NCI-H446 (cell line): ENCODE data around the gene PLAC8L1.

Experiments used
- DNase-seq, 2 experiments: peaks; one replicate each; lab custom pipeline; 2025; lab: John Stamatoyannopoulos, UW

PLAC8L1 gene

DNA sequence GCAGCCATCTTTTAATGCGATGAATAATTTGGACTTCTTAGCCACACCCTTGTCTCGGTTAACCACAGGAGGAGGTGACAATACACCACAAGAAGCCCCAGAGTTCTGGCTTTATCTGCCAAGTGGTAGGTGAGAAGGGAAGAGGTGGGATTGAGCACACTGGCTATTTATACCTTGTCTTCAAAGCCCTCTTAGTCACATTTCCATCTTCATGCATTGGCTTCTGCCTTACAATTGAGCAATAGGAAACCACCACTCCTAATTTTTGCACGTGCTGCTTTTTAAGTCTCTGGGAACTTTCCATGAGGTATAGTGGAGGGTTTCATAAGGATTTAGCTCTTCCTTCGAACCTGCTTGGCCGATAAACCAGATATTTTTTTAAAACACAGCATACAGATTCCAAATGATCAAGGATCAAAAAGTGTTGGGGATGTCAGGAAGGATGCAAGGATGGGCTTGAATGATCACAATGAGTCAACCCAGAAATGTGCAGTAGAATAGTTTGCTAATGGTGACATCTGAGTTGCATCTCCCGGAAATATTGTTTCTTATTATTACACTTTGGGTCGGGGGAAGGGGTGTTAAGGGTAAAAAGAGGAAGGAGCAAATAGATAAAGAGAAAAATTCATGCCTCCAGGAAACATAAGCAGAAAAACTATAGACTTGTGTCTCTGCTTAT, 25.5 kb downstream of the PLAC8L1 start:
- no peak for DNase-seq

DNA sequence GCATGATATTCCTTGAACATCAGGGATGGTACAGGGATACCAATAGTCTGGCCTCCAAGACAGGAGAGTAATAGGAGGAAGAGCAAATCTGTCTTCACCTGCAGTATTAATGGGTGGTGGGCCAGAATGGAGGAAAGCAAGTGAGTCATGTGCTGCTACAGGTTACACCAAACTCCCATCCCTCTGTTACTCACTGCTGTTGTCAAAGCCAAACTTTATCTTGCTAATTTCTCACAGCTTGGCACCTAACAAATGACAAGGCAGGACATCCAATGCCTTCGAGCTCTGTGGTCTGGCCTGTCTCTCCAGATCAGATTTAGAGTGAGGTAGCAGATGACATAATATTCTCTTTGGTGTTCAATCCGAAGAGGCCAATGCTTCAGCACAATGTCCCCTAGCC, 26.8 kb downstream of the PLAC8L1 start:
- DNase-seq, result no peak

DNA sequence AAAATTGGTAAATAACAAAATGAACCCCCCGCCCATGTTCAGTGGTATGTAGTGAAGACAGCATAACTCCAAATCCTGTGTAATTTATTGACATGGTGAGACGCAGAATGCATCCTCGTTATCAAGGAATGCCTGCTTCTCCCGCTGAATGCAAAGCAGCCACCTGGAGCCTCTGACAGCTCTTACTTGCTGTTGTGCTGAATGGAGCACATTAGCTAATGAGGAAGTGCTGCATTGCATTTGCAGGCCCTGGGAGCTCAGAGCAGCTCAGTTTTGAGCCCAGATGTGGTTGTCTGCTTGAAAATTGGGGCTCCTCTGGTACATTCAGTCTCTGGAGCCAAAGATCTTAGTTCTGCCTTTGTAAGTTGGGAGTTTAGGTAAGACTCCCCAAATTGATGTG, 28.9 kb downstream of the PLAC8L1 start:
- DNase-seq, result no peak

DNA sequence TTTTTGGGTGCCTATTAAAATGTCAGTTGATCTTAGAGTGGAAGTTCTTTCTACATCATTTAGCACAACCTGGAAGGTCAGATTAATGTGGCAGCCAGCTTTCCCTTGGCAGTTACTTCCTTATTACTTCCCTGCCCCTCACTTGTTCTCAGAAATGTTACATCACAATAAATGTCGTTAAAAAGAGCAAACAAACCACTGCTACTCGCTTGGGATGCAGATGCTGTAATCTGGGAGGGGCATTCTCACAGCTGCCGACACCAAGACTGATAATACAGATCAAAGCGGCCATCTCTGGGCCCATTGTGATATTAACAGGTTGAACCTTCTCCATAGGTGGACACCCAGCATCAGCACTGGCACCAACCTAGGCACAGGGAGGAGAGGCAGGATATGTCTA, 29.3 kb downstream of the PLAC8L1 start:
- no peak for DNase-seq

DNA sequence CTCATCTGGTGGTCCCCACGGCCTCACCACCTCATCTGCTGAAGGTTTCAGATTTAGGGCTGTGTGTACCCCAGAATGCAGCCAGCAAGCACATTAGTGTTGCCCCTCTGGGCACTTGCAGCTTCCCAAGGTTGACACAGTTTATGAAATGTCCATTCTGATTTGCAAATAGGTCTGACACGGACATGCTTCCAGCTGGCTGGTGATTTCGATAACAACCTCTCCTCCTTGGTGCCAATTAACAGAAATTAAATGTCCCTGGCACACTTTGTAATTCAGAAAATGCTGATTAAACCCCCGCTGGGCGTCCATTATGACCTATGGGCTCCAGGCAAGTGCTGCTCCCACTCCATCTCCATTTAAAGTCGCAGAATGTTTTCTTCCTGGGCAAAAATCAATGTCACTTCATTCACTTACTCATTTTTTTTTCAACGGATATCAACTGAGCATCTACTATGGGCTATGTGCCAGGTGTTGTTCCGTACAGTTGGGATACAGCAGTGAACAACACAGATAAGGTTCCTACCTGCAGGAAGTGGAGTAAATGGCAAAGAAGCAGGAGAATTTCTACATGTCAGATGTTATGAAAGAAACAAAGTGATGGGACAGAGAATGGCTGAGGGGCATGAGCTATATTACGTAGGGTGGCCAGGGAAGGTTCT, 32.0 kb downstream of the PLAC8L1 start:
- DNase-seq, result no peak

DNA sequence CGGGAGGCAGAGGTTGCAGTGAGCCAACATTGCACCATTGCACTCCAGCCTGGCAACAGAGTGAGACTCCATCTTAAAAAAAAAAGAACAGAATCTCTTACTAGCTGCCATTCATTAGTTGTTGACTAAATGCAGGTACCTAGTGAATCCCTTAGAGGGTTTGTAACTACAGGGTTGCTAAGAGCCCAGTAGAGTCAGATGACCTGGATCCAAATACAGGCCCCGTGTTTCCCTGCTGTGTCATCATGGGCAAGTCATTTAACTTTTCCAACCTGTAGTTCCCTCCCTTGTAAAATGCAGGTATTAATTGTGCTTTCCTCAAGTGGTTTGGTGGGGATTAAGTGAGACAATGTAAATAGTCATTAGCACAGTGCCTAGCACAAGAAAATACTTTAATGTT, 32.8 kb downstream of the PLAC8L1 start:
- no peak for DNase-seq

DNA sequence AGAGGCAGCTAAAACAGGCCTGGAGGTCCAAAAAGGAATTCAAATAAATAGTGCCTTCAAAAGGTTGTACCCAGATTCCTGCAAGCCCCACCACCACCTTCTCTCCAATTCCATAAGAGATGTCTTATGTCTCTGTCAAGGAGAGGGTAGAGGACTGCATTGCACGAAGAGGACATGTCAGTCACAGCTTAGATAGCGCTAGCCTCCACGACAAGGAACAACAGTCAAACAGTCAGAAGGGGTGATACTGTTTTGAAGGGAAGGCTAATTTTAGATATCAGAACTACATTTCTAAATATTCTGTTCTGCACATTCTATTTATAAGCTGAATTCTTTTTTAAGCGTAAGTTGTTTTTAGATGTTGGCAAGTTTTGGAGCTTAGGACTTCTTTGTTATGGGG, 34.2 kb downstream of the PLAC8L1 start:
- DNase-seq, result no peak

DNA sequence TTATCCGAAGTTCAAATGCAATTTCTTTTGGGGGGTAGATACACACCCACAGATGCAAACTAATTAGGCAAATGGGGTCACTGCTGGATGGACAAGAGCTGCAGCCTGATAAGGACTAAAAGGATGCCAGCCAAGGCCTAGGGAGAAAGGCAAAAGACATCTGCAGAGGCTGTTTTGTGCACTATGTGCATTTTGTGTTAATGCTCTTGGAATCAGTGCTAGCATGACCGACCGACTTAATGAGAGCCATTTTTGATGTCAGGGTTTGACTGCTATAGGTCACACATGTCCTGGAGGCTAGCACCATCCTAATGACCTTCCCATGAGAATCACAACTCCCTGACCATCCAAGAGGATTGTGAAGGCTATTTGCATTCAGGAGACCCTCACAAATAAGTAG, 34.6 kb downstream of the PLAC8L1 start:
- no peak for DNase-seq

DNA sequence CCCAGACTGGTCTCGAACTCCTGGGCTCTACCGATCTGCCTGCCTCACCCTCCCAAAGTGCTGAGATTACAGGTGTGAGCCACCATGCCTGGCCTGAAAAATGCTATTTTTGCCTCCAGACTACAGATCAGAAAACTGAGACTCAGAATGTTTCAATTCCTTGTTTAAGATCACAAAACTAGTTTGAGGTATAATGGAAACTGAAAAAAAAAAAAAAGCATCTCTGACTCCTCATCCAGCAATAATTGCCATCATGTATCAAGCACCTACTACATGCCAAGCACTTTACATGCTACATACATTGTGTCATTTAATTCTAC, 35.6 kb downstream of the PLAC8L1 start:
- no peak for DNase-seq

DNA sequence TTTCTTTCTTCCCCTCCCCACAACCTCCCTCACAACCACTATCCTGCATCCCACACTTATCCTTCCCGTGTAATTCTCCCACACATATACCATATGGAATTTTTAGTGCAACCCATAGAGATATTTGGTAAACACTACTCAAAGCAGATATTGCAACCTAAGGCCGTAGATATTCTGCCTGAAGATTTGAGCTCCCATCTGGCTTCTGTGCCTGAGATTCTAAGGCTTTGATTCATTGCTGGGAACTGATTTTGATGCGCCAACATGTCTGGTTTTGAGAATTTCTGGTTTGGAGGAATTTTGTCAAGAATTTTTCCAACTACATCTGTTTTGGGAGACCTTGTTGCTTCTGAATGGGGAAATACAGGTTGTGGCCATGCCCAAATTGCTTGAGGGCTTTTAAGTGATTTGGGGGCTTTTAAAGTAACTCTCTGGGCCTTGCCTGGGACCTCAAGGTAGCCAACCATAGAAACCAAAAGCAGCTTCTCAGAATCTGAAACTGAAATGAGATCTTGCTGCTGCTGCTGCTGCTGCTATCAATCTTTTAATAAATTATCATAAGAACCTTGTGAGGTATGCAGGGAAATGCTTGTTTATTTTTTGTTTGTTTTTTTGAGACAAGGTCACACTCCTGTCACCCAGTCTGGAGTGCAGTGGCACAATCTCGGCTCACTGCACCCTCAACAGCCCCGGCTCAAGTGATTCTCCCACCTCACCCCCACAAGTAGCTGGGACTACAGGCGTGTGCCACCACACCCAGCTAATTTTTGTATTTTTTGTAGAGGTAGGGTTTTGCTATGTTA, 36.2 kb downstream of the PLAC8L1 start:
- DNase-seq, result no peak

DNA sequence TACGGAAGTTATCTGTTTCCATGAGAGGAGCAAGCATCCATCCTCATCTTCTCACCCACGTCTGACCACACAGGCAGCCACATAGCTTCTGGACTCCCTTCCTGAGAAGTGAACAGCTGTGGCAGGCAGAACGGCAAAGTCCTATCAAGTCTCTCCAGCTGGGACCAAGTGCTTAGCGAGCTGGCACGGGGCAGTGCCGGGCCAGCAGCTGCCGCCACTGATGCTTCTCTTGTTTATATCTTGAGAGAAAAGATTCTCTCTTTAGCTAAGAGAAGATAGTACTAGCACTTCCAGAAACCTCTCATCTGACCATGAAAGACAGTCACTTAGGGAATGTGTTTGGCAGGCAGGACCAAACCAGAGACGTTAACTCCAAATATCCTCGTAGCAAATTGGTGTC, 37.2 kb downstream of the PLAC8L1 start:
- DNase-seq, result peak in 1 of 2 experiments; percentile 44

DNA sequence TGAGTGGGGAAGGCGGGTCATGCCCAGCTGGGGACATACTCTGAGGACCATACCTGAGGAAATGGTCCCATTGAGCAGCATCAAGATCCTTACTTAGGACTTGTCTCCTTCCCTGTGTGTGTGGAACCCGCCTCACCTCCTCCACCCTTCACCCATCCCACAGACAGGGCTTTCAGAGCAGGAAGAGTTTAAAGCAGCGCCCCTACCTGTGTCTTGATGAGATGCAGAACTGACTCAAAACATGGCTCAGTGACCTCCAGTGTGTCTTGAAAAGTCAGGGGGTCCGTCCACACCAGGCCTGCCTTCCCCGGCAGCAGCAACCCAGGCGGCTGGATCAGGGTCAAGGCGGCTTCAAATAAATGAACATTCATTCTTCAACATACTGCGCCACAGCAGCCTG, 38.4 kb downstream of the PLAC8L1 start:
- DNase-seq, result no peak

DNA sequence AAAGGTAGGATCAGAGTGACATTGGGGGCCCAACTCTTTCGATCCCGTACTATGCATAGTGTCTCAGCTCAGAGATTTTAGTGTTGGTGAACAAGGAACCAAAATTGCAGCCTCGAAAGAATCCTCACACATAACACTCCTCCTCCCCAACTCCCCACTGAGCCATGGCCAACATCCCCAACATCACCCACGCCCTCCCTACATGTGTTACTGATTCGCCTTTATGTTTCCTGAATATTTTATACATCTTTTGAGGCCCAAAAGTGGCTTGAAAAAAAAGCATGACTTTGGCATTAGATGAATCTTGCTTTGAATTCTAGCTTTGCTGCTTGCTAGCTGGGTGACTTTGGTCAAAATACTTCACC, 45.2 kb downstream of the PLAC8L1 start:
- DNase-seq, result no peak

DNA sequence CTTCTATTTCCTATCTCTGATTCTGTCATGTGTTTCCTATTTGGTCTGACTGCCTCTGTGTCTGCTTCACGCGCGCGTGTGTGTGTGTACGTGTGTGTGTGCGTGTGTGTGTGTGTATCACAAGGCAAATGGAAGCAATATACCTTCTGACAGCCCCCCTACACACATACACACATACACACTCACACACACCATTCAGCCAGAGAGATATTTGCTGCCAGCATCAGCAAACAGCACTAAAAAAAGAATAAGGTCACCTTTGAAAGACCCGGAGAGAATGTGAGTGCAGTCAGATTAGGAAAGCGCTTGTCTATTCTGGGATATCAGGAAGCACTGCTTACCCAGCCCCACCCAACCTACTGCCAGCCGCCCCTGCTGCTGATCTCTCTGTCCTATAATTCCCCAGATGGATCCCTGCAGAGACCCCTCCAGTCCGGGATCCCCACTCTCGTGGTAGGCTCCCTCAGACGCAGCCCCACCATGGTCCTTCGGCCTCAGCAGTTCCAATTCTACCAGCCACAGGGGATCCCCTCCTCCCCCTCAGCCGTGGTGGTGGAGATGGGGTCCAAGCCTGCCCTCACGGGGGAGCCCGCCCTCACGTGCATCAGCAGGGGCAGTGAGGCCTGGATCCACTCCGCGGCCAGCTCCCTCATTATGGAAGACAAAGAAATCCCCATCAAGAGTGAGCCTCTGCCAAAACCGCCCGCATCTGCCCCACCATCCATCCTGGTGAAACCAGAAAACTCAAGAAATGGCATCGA, 45.7 kb downstream of the PLAC8L1 start:
- no peak for DNase-seq

DNA sequence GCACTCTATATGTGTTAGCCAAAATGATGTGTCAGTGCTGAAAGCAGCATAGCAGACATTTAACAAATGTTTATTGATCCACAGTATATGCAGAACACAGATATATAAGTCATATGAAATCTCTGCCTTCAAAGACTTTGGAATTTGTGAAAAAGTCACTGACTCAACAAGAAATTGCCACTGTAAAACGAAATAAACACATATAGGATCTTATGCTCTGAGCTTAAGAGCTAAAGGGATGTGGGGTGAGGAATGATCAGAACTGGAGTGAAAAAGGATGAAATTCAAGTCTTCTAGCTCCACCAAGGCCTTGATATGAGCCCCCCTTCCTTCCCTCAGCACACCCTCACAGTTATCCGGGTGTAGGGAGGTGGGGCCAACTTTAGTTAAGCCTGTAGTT, 49.9 kb downstream of the PLAC8L1 start:
- no peak for DNase-seq

DNA sequence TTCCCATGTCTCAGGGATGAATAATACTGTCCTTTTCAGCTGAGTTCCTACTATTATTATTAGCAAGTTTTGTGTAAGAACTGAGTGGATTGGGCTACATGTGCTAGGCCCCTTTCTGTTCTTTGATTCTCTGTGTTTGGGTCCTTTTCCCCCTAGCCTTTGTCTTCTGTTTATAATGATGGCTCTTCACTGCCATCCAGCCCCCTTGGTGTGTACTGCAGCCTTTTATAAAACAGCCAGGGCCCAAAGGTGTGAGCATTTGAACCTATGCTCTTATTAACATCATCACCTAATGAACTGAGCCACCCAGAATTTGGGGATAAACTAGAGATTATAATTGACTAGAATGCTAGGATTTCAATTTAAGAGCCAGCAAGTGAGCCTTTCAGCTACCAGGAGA, 52.6 kb downstream of the PLAC8L1 start:
- DNase-seq, result peak in 1 of 2 experiments; percentile 20

DNA sequence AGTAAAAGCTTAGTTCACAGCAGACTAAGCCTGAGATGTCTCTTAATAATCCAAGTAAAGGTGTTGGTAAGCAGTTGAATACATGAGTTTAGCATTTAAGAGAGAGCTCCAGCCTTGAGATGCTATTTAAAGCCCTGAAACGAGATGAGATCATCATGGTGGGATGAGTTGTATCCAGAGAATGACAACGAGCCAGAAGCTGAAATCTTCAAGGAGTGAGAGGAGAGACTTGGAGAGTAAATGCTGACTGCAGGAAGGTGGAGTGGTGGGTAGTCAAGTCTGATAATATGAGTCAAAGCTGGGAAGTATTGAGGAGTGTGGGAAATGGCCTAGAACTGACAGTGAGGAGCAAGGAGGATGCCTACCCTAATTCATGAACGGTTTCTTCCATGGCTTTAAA, 53.7 kb downstream of the PLAC8L1 start:
- no peak for DNase-seq

DNA sequence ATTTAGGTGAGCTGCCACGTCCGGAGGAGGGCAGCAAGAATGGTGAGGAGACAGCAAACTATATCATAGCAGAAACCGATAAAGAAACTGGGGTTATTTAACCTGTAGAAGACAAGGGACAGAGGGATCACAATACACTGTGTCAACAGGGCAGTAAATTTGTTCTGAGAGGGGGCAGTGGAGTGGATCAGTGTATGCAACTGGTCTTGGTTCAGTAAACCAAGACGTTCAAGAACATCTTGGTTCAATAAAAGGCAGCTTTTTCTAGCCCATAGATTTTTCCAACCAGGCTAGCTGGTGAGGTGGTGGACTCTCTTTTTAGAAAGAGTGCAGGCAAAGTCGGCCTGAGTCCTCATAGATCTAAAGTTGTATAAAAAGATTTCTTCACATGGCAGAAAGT, 55.3 kb downstream of the PLAC8L1 start:
- no peak for DNase-seq

DNA sequence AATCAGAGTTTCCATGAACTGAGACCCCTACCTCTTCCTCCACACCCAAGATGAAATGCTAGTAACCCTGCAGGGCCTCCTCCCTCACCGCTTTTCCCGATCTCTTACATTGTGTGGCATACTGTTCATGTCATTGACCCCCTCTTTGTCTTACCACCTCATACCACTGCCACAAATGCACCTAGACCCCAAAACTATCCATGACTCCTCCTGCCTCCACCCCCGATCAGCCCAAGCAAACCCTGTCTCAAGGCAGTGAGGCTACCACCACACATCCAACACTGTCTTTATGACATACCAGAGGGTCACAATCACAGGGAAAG, 55.7 kb downstream of the PLAC8L1 start:
- no peak for DNase-seq

DNA sequence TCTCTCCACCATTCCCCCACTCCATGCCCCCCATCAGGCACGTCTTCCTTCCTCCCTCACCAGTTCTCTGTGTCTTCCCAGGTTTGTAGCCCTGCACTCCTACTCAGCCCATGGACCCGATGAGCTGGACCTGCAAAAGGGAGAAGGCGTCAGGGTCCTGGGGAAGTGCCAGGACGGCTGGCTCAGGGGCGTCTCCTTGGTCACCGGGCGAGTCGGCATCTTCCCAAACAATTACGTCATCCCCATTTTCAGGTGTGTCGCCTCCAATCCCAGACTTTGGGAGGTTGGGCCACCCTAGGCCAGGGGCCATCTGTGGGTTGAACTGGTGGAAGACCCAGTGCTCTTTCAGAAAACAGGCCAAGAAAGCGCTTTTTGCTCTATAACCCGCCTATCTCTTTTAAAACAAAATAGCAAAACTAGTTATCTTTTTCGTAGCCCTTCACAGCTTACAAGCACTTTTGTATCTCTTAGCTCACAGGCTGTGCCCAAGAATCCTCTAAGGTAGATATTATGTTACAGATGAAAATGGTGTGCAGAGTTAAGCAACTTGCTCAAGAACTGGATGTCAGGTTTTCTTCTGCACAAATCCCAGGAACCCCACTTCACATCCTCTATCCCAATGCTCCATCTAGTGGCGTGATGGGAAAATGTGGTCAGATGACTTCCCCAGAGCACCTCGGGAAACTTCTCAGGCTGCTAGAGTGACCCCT, 56.2 kb downstream of the PLAC8L1 start:
- DNase-seq, result peak; percentile 47 to 84

DNA sequence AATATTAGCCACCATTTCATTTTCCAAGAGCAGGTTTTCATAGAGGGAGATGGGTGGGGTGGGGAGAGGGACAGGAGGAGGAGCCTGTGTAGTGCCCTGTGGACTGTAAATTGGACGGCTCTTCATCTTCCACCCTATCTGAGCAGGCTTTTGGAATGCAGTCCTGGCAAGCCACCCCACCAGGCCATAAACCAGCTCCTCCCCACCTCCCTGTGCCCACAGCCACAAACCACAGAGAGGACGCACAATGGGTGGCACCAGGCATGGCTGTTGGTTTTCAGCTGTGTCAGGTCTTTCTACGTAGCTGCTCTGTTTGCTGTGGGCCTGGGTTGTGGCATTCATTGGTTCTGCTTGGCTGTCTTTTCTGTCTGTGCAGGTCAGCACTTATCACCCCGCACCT, 58.0 kb downstream of the PLAC8L1 start:
- no peak for DNase-seq

DNA sequence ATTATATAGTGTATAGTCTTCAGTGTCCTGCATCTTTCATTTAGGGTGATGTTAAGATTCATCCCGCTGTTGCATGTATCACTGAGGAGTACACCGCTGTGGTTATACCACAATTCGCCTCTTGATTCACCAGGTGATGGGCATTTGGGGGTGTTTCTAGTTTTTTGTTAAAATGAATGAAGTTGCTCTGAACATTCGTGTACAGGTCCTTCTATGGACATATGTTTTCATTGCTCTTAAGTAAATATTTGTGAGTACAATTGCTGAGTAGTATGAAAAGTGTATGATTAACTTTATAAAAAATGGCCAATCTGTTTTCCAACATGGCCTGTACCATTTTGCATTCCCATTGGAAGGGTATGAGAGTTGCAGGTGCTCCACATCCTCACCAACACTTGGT, 61.7 kb downstream of the PLAC8L1 start:
- no peak for DNase-seq
